ENCODE results near the gene RACK1.
"Not testable (repeated sequence)": the region's sequence is repeated elsewhere in the genome, so short reads cannot be mapped to it uniquely, and the experiment has no call there.

RACK1 gene

GRCh38 chr5:181243564-181244343 is at the start of gene RACK1:
Gene RACK1 (minus strand): TSS chr5:181243906. CDS start chr5:181243800, 106 bp downstream.
- peak; percentile 92 for DNase-seq

GRCh38 chr5:181287331-181287730 is 43.6 kb upstream of the RACK1 start:
- DNase-seq, result not testable (repeated sequence)

DNA sequence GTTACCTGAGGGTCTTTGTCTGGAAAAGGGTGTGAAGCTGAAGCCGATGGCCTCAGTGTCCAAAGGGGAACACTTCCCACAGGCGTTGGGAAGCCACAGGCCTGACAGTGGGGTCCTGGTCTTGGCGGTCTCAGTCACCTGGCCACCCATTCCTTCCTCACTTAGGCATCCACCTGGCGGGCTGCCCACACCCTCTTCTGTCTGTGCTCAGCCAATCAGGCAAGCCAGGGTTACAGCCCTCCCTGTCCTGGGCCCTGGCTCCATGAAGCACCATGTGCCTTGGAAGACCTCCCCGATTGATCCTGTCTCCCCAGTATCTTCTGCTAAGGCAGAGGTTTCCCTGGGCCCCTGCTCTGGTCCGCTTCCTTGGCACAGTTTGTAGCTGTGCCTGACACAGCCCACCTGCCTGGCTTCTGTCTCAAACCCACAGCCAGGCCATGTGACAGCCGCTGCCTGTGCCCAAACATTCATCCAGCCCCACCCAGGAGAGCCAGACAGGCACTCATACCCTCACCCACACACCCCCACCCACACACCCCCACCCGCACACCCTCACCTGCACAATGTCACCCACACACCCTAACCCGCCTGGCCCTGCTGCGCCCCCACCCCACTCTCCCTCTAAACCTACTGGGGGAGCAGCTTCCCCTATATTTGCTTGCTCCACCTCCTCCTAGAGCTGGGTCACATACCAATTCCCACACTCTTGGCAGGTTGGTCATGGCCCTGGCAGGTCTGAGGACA is 42.4 kb upstream of the RACK1 start:
- not testable (repeated sequence) for DNase-seq

GRCh38 chr5:181283841-181284755 is 40.4 kb upstream of the RACK1 start:
- DNase-seq, result not testable (repeated sequence)

DNA sequence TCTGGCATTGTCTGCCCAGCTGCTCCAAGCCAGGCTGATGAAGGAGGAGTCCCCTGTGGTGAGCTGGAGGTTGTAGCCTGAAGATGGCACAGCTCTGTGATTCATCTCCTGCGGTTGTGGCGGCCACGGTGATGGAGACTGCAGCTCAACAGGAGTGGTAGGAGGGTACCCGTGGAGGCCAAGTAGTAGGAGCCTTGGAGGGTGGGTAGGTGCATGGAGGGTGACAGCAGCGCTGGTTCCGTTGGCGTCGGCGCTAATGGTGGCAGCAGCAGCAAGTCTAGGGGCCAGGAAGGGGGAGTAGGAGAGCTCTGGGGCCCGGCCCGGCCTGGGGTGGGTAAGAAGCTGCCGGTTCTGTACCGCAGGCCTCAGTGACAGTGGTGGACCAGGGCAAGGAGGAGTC is 39.6 kb upstream of the RACK1 start:
- no peak for DNase-seq

DNA sequence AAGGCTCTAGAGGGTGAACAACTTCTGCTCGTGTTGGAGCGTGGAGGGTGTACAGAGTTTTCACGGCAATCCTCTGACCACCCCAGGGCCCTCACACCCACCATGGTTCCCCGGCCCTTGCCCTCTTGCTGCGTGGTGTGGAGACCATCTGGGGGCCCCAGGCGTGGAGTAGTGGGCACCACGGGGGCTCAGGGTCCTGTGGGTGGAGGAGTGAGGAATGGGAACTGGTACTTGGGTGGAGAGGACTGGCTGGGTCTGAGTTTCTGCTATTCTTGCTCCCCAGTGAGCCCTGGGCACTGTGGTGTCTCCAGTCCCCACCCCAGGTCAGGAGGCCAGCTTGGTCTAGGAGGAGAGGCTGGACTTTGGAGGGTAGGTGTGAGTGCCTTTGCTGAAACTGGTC is 39.2 kb upstream of the RACK1 start:
- DNase-seq, result no peak

DNA sequence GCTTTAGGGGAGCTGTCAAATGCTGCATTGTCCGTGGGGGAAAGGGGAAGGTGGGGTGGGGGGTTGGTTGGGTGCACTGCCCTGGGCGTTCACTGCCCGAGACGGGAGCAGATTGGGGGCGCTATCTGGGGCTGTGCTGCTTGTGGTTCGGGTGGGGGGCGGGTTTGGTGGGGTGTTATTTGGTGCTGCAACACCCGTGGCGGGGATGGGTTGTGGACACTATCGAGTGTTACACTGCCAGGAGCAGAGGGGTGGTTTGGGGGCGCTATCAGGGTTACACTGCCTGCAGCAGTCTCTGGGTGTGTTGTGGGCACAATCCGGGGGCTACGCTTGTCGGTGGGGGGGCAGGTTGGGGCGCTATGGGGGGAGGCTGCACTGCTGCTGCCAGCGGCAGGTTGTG is 38.7 kb upstream of the RACK1 start:
- not testable (repeated sequence) for DNase-seq

- DNase-seq, result no peak
These were observed 38.2 kb upstream of the RACK1 start for GRCh38 chr5:181281984-181282316.

GRCh38 chr5:181281077-181281983 is 37.6 kb upstream of the RACK1 start:
- no peak for DNase-seq

GRCh38 chr5:181280251-181280762 is 36.6 kb upstream of the RACK1 start:
- DNase-seq, result no peak

DNA sequence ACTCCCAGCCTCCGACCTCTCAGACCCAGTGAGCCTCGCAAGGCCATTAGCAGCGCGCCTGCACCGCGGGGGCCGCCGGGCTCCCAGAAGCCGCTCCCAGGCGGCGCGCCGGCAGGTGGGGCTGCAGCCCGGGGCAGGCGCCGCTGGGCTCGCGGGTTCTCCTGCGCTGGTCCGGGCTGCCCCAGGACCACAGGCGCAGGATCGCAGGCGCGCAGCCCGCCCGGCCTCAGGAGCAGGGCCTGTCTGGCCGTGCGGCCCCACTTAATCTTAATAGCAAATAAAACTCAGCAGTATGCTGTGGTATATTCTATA is 29.7 kb upstream of the RACK1 start:
- DNase-seq, result peak; percentile 28

DNA sequence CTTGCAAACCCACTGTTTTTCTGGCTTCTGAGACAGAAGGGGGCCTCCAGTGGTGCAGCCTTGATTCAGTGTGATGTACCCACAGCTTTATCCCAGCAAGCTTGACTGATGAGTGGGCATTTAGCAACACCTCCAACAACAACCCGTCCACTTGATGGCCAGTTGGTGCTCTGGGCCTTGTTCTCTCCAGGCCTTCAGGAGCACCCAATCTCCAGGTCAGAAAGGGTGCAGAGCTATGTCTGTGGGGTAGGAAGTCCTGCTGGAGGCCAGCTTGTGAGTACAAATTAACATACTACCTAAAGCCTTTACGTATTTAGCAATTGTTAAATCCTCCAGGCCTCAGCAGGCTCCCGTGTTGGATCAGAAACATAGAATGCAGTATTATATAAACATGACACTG is 27.4 kb upstream of the RACK1 start:
- DNase-seq, result no peak

- not testable (repeated sequence) for DNase-seq
These were observed 24.2 kb upstream of the RACK1 start for GRCh38 chr5:181267907-181268306.

DNA sequence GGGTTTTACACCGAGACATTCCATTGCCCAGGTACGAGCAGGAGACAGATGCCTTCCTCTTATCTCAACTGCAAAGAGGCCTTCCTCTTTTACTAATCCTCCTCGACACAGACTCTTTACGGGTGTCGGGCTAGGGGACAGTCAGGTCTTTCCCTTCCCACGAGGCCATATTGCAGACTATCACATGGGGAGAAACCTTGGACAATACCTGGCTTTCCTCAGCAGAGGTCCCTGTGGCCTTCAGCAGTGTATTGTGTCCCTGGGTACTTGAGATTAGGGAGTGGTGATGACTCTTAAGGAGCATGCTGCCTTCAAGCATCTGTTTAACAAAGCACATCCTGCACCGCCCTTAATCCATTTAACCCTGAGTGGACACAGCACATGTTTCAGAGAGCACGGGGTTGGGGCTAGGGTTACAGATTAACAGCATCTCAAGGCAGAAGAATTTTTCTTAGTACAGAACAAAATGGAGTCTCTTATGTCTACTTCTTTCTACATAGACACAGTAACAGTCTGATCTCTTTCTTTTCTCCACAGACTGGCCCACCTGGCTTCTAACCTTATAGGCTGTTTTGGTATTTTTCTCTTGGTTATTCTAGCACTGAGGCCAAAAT is 23.7 kb upstream of the RACK1 start:
- not testable (repeated sequence) for DNase-seq

DNA sequence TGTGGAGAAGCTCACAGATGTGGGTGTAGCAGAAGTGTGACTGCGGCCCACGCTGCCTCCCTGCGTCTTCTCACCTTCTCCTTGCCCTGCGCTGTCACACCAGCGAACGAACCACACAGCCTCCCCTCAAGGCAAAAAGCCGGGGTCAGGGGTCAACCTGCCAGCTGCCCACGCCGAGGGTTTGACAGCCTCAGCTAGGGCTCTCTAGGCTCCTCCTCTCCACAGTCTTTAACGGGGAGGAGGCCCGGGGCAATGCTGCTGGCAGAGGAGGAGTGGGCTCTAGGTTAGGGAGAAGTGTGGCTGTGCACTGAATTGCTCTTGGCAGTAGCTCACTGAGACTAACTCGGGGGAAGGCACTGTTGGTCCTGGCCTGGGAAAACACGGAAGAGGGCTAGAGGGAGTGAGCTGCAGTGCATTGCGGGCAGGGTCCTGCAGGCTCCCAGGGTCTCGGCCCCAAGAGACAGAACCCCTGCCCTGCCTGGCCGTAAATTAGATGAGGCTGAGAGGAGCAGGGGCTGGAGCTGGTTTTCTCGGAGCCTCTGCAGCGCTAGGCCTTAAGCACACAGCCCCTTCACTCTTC is 21.5 kb upstream of the RACK1 start:
- no peak for DNase-seq

- DNase-seq, result no peak
These were observed 19.9 kb upstream of the RACK1 start for GRCh38 chr5:181263633-181264032.

DNA sequence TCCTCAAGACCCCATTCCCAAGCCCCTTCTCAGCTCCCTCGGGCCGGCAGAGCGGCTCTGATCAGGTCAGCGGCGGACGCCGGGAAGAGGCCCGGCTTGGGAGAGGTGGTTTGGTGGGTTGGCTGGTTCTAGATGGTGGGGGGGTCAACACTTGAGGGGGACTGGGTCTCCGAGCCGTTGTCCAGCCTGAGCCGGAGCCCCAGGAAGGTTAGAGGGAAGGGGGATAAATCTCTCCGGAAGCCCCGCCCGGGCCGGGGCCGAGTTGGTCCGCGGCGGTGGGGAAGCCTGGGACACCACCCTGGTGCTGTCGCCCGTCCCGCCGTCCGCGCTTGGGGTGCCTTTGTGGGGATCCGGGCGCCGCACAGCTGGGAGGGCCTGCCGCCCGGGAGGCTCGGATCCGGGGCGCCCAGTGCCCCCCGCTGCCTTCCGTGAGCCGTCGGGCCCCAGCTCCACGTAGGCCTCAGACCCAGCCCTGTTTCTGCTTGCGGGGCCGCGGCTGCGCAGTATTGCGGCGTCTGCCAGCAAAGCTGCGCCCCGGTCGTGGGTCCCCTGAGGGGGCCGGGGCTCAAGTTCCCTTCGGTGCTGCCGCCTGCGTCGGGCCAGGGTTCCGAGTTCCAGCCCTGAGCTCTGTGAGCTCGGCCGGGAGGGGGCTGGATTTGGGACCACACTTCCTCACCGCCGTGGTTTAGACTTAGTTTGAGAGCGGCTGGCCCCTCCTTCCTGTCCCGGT is 17.8 kb upstream of the RACK1 start:
- peak; percentile 79 for DNase-seq

GRCh38 chr5:181260720-181261319 is 17.1 kb upstream of the RACK1 start, which contains the start of gene TRIM52:
Gene TRIM52 (minus strand): TSS chr5:181261143. CDS start chr5:181260813, 330 bp downstream.
- DNase-seq, result peak; percentile 95

GRCh38 chr5:181259974-181260719 is 16.4 kb upstream of the RACK1 start:
- no peak for DNase-seq
